ENCODE results near the gene EFCAB8.

EFCAB8 gene

DNA sequence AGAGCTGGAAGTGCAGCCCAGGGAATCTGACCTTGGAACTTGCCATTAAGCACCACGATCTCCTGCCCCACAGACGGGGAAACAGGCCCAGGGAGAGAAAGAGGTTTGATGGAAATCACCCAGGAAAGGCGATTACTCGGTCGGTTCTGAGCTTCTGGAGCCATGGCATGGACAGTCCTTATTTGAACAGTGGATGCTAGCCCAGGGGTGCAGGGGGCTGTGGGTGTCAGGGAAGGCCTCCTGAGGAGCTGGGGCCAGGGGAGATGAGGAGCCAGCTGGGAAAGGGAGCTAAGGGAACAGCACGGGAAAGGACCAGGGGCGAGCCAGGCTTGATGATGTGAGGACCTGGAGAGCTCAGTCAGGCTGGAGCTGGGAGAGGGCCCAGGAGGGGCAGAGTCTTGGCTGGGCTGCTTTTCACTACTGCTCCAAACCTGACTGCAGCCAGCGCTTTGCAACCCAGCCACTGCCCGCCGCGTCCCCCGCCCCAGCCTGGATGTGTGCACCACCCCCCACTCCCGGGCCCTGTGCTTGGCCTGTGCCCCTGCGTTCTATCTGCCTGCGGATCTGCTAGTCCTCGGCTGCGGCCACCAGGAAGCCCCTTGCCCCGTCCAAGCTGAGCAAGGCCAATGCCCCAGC is 127.7 kb downstream of the EFCAB8 start:
- intact Hi-C loops (cut with DNase I; ENCODE audit: low total_unique reads), result no loop called here
- H3K9me3 ChIP-seq, result no peaks in the 10 kb centered on the region
- no peak overlapping the region for H3K27ac ChIP-seq
- DNase-seq, result no peak
- no peaks in the 10 kb centered on the region for H3K4me1 ChIP-seq
- H3K4me3 ChIP-seq, result no peak overlapping the region
- TF ChIP-seq CTCF (IDR thresholded peaks at IDR 0.05), result no peak
- H3K36me3 ChIP-seq, result no peaks in the 10 kb centered on the region
- H3K27me3 ChIP-seq, result peaks cover 0 to 38% of the 10 kb centered on the region in 2 donors

DNA sequence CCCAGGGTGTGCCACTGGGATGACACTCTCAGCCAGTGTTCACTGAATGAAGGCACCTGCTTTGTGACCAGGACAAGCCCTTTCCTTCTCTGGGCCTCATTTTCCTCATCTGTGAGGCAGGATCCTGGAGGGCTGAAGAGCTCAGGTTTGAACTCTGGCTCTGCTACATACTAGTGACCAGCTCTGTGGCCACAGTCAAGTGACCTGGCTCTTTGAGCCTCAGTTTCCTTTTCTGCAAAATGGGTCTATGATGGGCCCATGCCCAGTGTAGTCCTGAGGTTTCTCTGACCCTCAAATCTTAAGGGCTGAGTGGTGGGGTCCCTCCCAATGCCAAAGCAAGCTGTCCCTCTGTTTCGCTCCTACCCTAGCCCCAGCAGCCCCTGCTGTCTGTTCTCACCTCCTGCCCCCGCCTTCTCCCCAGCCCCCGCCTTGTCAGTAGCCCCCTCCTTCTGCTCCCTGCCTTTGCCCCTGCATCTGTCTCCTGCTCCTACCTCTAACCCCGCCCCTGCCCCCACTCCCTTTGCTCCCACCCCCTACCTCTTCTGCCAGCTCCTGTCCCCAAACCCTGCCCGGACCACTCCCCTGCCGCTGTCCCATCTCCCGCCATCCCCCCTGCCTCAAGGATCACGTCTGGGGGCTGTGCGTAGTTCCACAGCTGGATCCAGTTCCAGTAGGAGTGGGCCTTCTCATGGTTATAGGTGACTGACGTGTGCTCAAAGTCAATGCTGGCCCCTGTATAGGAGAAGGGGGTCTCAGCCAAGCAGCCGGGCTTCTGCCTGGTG is 128.5 kb downstream of the EFCAB8 start:
- Histone ChIP-seq H3K27me3 (peaks cover 0 to 39% of the 10 kb centered on the region in 2 donors), H3K4me3 (no peak overlapping the region), H3K36me3 (no peaks in the 10 kb centered on the region), H3K27ac (no peak overlapping the region), H3K9me3 (no peaks in the 10 kb centered on the region), H3K4me1 (no peaks in the 10 kb centered on the region)
- no peak for TF ChIP-seq CTCF (IDR thresholded peaks at IDR 0.05)
- intact Hi-C loops (cut with DNase I; ENCODE audit: low total_unique reads), result no loop called here
- no peak for DNase-seq

GRCh38 chr20:32988008-32988407 is 129.3 kb downstream of the EFCAB8 start:
- Histone ChIP-seq H3K27me3 (peaks cover 0 to 39% of the 10 kb centered on the region in 2 donors), H3K36me3 (no peaks in the 10 kb centered on the region), H3K4me3 (no peak overlapping the region), H3K9me3 (no peaks in the 10 kb centered on the region), H3K27ac (no peak overlapping the region), H3K4me1 (no peaks in the 10 kb centered on the region)
- DNase-seq, result no peak
- TF ChIP-seq CTCF (IDR thresholded peaks at IDR 0.05), result no peak
- intact Hi-C loops (cut with DNase I; ENCODE audit: low total_unique reads), result no loop called here

GRCh38 chr20:32989507-32990283 is 131.0 kb downstream of the EFCAB8 start:
- H3K27ac ChIP-seq, result no peak overlapping the region
- intact Hi-C loops (cut with DNase I; ENCODE audit: low total_unique reads), result no loop called here
- no peak for DNase-seq

DNA sequence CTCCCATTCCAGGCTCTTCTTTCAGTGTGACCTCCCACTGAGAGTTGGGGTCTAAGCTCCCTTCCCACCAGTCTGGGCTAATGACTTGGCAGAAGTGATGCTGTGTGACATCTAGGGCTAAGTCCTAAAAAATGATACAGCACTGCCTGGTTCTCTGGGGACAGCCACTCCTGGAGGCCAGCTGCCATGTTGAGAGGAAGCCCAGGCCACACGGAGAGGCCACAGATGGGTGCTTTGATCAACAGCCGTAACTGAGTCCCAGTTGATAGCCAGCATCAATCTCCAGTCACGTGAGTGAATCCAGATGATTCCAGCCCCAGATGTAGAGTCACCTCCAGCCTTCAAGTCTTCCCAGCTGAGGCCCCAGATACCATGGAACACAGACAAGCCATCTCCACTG is 131.7 kb downstream of the EFCAB8 start:
- Histone ChIP-seq H3K36me3 (no peaks in the 10 kb centered on the region), H3K4me1 (no peaks in the 10 kb centered on the region), H3K9me3 (no peaks in the 10 kb centered on the region), H3K27ac (no peak overlapping the region), H3K27me3 (peaks cover 0 to 32% of the 10 kb centered on the region in 2 donors), H3K4me3 (no peak overlapping the region)
- intact Hi-C loops (cut with DNase I; ENCODE audit: low total_unique reads), result no loop called here
- DNase-seq, result no peak
- no peak for TF ChIP-seq CTCF (IDR thresholded peaks at IDR 0.05)

More at GRCh38 chr20:32989507-32990283, 131.0 kb downstream of the EFCAB8 start:
- TF ChIP-seq CTCF (IDR thresholded peaks at IDR 0.05), result no peak
- Histone ChIP-seq H3K4me1 (no peaks in the 10 kb centered on the region), H3K36me3 (no peaks in the 10 kb centered on the region), H3K27me3 (peaks cover 0 to 37% of the 10 kb centered on the region in 2 donors), H3K4me3 (no peak overlapping the region), H3K9me3 (no peaks in the 10 kb centered on the region)
